ENCODE results near the gene ING4.

Gene ING4

DNA sequence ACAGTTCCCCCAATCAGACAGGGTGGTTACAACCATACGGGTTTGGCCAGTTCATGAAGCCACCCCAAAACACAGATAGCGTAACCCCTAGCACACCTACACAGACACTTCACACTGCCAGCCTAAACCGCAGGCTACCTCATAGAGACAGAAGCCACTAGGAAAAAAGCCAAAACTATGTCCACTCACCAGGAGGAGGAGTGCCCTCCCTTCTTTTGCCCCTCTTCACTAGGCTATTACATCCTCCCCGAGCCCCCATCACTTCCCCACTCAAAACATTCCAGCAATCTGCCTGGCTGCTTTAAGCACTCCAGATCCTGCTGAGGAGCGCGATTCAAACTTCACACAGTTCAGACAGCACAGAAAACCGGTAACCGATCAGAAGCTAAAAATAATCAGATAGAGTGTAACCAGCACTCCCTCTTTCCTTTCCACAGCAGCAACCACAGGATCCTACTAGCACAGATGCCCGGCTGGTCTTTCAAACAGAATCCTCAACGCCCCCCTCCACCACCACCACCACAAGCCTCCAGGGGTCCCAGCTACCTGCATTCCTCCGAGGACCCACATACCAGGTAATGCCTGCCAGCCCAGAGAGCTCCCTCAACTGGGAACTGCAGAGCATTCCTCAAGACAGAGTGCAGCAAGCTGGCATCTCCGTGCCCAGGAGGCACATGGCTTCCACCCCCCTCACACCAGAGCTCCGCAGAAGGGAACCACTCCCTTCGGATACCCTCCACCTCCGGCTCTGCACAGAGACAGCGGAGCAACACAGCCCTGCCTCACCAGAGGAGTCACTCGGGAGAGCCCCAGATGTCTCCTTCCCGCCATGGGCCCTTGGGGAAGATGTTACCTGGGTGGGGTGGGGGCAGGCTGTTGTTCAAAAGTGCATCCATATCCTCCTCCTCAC is 57.2 kb downstream of the ING4 start:
- FAIRE-seq: no peak

DNA sequence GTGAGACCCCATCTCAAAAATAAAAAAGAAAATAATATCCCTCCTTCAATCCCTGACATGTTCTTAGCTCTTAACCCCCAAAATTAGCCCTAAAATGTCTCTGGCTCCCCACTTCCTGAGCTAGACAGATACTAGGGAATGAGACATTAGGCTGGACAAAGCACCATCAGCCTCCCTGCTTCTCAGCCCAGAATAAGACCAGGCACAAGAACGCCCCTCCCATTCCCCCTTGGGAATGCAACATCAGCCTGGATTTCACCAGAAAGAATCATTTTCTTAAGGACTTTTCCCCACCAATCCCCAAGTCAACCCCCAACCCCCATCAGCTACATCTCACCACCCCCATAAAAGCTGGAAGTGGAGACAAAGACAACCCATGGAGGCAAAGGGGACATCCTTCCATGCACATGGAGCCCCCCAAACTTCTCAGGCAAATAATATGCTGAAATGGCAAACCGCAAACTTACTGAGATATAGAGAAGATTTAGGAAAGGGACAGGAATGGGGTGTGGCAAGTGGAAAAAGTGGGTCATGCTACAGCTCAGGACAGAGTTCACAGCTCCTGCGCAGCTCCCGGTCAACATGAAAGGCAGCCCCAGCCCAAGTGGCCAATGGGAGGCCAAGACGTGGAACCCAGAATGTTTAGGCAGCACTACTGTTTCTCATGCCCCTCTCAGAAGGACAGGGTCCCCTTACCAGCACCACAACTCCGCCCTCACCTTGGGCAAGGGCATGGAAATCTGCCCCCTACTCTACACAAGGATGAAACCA is 58.5 kb downstream of the ING4 start:
- no peak for FAIRE-seq

DNA sequence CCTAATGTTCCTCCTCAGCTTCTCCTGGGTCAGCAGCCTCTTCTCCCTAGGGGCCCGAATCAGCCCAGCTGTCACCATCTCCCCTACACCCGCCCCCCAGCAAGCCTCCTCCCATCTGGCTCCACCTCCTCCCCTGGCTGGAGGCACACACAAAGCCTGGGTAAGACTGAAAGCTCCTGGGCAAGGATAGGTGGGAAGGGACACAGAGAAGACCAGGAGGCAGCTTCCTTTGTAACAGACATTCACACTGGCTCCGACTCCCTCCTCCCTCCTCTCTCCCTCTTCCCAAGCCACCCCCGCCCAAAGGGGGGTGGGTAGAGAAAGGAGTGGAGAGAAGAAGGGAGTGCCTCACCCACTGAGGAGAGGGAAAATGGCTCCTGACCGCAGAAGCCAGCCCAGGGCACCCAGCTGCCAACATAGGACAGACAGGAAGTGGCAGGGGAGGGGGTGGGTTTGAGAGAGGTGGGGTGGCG is 59.8 kb downstream of the ING4 start:
- no peak for FAIRE-seq

DNA sequence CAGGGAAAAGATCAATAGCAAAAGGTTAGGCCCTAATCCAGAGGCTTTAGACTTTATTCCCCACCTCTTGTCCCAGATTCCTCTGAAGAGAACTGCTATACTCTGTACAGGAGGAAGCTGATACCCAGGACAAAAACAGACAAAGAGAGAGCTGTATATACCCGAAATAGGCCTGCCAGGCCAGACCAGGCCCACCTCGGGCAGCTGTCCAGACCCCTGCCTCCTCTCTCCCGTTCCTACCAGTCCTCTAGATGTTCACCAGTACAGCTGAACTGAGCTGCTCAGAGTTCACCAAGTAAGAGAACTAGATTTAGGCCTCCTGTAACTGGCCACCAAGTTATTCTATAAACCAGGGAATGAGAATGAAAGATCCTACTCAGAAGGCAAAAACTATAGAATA is 60.4 kb downstream of the ING4 start:
- FAIRE-seq: no peak
